HG02759 (cell line): ENCODE results near the gene PLA2G4F.

Experiments used
- ATAC-seq: cut with Tn5 transposase; IDR thresholded peaks from one replicate; pipeline ENCODE4 v1.9.1; 2021; ENCODE audit warnings: mild to moderate bottlenecking, moderate library complexity; ENCODE audit not compliant: unreplicated experiment

Gene PLA2G4F

GRCh38 chr15:42148808-42149492, 7.5 kb downstream of the PLA2G4F start:
- ATAC-seq = no peak

GRCh38 chr15:42147431-42147735, 9.1 kb downstream of the PLA2G4F start:
- ATAC-seq = no peak

- ATAC-seq = no peak
Observed at GRCh38 chr15:42146551-42147430, 9.6 kb downstream of the PLA2G4F start.

- no peak for ATAC-seq
Observed at GRCh38 chr15:42145546-42146455, 10.6 kb downstream of the PLA2G4F start.

GRCh38 chr15:42144841-42145375, 11.5 kb downstream of the PLA2G4F start:
- no peak for ATAC-seq

- ATAC-seq = no peak
Observed at GRCh38 chr15:42143866-42144625, 12.4 kb downstream of the PLA2G4F start.

- no peak for ATAC-seq
Observed at GRCh38 chr15:42143356-42143755, 13.1 kb downstream of the PLA2G4F start.

- ATAC-seq = no peak
Observed at GRCh38 chr15:42141795-42142667, 14.4 kb downstream of the PLA2G4F start.

GRCh38 chr15:42141246-42141645, 15.2 kb downstream of the PLA2G4F start:
- ATAC-seq = no peak

- ATAC-seq = no peak
Observed at GRCh38 chr15:42140383-42141070, 15.9 kb downstream of the PLA2G4F start.

GRCh38 chr15:42139596-42139995, 16.8 kb downstream of the PLA2G4F start:
- no peak for ATAC-seq

GRCh38 chr15:42138968-42139386, 17.5 kb downstream of the PLA2G4F start:
- no peak for ATAC-seq

GRCh38 chr15:42138411-42138810, 18.0 kb downstream of the PLA2G4F start:
- ATAC-seq = no peak

- ATAC-seq = no peak
Observed at GRCh38 chr15:42137461-42138261, 18.8 kb downstream of the PLA2G4F start.

GRCh38 chr15:42136513-42136912, 19.9 kb downstream of the PLA2G4F start:
- no peak for ATAC-seq

GRCh38 chr15:42135351-42135750, 21.1 kb downstream of the PLA2G4F start:
- no peak for ATAC-seq

GRCh38 chr15:42134617-42135245, 21.7 kb downstream of the PLA2G4F start:
- ATAC-seq = no peak
